Measurements from ENCODE around the gene MRPL17. TPM values are rescaled to one million over a fixed set of nuclear protein-coding genes. Genes with fewer than 3 reads are reported as not detected.

The MRPL17 gene
- total RNA-seq, 1 donor from 2014 or later = 46.5 TPM

- intact Hi-C loops (cut with DNase I) = no loop called here
- ATAC-seq (ENCODE audit: poor library complexity) = no peak
- no peak for DNase-seq
Measured at GRCh38 chr11:6658647-6659046, 24.5 kb downstream of the MRPL17 start.

DNA sequence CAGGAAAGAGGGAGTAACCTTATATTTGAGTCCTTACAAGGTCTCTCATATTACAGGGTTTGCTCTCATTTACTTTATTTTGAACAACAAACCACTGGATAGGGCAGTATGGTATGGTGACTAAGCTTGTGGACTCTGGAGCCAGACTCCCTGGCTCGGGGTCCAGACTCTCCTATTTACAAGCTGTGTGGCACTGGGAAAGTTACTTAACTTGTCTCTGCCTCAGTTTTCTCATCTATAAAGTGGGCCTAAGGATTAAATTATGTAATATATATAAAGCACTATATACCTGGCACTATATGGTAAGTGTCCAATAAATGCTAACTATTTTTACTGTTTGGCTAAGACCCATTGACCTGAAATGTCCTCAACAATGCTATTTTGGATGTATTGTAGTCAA, 25.8 kb downstream of the MRPL17 start:
- DNase-seq (no peak), ATAC-seq (ENCODE audit: poor library complexity) (no peak)
- intact Hi-C loops (cut with DNase I) = no loop called here

DNA sequence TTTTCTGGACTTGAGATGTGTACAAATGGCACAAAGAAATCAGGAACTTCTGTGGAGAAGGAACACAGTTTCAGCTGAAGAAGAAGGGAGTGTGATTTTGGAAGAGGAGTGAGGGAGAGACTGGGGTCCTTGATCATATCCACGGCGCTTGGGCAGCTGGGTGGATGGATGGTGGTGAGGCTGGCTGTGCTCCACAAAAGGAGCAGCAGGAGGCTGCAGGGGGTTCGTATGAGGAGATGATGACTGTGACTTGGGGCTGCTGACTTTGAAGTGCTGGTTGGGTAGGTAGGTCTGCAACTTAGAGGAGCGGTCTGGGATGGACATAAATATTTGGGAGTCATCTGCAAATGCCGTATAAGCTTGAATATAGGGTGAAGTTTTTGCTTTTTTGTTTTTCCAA, 26.2 kb downstream of the MRPL17 start:
- intact Hi-C loops (cut with DNase I) = no loop called here
- no peak for ATAC-seq (ENCODE audit: poor library complexity)
- DNase-seq = no peak

GRCh38 chr11:6656584-6656915, 26.6 kb downstream of the MRPL17 start:
- DNase-seq = no peak
- ATAC-seq (ENCODE audit: poor library complexity) = no peak
- intact Hi-C loops (cut with DNase I) = no loop called here

- peak; percentile 70 for DNase-seq
- intact Hi-C loops (cut with DNase I) = no loop called here
- peak; percentile 51 for ATAC-seq (ENCODE audit: poor library complexity)
Measured at GRCh38 chr11:6655790-6656583, 27.2 kb downstream of the MRPL17 start, which contains the start of gene DCHS1. TSS of gene DCHS1 (minus strand) at chr11:6655809. CDS start at chr11:6641613, 14,196 bp downstream.

DNA sequence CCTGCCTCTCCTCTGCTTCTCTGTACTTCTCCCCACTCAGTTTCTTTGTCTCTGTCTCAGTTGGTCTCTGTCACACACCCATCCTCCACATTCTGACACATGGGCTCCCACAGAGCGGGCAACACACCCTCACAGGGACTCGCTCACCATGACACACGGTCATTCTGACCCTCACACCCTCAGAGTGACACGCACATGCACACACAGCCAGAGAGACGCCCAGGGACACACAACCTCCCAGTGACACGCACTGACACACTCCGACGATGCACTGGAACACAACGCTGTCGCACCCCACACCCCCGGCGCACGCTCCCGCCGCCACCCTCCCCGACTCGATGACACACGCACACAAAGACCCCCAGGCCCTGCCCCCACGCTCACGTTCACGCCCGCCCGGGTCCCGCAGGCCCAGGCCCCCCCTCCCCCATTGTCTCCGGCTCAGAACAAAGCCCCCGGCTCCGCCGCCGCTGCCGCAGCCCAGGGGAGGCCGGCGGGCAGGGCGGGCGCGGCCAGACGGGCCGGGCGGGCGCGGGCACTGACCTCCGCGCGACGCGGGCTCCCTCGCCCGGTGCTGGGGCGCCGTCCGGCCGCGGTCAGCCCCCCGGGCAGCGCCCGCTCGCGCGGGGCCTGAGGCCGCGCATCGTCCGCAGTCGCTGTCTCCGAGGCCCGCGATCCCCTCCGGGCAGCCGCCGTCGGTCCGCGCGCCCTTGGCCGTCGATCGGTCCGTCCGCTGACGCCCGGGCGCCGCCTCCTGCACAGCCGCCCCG, 27.9 kb downstream of the MRPL17 start:
- intact Hi-C loops (cut with DNase I) = no loop called here
- peak; percentile 59 for DNase-seq

GRCh38 chr11:6654281-6655019, 28.7 kb downstream of the MRPL17 start:
- ATAC-seq (ENCODE audit: poor library complexity) (peak; percentile 44), DNase-seq (peak; percentile 65)
- intact Hi-C loops (cut with DNase I) = no loop called here

More for the DNA sequence above, 27.9 kb downstream of the MRPL17 start:
- ATAC-seq (ENCODE audit: poor library complexity) = peak; percentile 69

DNA sequence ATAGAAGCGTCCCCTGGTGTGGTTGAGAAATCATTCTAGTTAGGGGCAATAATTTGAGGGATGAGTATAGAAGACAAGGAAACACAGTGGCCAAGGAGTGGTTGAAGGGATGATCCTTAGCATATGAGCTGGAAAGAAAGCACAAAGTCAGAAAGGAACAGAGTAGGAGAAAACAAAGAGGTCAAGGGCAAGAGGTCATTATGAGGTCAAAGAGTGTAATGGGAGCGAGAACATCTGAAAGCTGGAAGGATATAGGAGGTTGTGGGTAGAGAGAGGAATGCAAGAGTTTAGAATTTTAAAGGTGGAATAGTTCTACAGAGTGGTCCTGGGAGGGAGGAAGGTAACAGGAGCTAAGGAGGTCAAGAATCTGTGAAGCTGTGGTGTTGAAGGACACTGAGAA, 29.5 kb downstream of the MRPL17 start:
- no peak for DNase-seq
- intact Hi-C loops (cut with DNase I) = no loop called here
- ATAC-seq (ENCODE audit: poor library complexity) = no peak

- intact Hi-C loops (cut with DNase I) = no loop called here
- no peak for ATAC-seq (ENCODE audit: poor library complexity)
Measured at GRCh38 chr11:6653097-6653496, 30.0 kb downstream of the MRPL17 start.

DNA sequence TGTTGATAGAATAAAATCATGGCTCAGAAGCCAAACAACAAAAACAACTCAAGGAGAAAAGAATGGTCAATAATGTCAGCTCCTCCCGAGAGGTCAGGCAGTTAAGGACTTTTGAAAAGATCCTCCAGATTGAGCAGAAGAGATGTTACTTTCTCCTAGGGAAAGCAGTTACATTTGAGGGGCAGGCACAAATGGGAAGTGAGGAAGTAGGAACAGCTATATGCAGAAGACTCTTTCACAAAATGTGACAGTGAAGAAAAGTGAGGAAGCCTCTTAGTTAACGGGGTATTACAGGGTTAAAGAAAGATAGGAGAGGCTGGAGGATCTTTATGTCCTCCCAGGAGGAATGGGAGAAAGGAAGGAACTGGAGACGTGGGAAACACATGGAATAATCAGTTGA, 31.0 kb downstream of the MRPL17 start:
- intact Hi-C loops (cut with DNase I) = no loop called here
- ATAC-seq (ENCODE audit: poor library complexity) (no peak), DNase-seq (no peak)

More at GRCh38 chr11:6653097-6653496, 30.0 kb downstream of the MRPL17 start:
- DNase-seq = no peak

DNA sequence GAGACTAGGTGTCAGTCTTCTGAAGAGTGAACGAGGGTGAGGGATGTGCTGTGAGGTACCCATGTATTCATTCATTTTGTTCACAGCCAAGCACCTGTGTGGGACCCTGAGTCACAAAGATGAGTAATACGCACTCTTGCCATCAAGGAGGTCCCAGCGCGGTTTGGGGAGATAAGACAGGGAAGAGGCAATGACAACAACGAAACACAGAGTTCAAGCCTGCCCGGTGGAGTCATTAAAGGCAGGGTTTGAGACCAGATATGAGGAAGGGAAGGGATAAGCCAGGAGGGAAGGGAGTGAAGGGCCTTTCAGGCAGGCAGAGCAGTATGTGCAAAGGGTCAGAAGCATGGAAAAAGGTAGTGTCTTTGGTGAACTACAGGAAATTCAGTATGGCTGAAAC, 32.2 kb downstream of the MRPL17 start:
- ATAC-seq (ENCODE audit: poor library complexity) (no peak), DNase-seq (no peak)
- intact Hi-C loops (cut with DNase I) = no loop called here

- intact Hi-C loops (cut with DNase I) = no loop called here
- ATAC-seq (ENCODE audit: poor library complexity) = no peak
- DNase-seq = no peak
Measured at GRCh38 chr11:6650104-6650503, 33.0 kb downstream of the MRPL17 start.

DNA sequence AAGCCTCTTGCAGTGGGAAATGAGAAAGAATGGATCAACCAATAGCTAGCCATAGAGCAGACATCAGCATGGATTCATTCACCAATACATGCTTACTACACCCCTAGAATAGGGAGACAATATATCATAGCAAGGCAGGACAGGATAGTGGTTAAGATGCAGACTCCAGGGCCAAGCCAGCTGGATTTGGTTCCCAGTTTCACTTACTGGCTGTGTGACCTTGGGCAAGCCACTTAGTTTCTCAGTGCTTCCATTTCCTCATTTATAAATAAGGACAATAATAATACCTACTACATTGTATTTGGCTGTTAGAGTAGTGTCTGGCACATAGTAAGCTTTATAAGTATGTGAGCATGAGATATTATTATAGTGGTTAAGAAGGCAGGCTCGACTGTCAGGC, 34.6 kb downstream of the MRPL17 start:
- DNase-seq = peak; percentile 46
- ATAC-seq (ENCODE audit: poor library complexity) = no peak
- intact Hi-C loops (cut with DNase I) = no loop called here

GRCh38 chr11:6647836-6648235, 35.3 kb downstream of the MRPL17 start:
- intact Hi-C loops (cut with DNase I) = no loop called here
- DNase-seq (no peak), ATAC-seq (ENCODE audit: poor library complexity) (no peak)

GRCh38 chr11:6646918-6647679, 36.0 kb downstream of the MRPL17 start:
- DNase-seq (peak; percentile 73), ATAC-seq (ENCODE audit: poor library complexity) (peak; percentile 47)
- intact Hi-C loops (cut with DNase I) = no loop called here

DNA sequence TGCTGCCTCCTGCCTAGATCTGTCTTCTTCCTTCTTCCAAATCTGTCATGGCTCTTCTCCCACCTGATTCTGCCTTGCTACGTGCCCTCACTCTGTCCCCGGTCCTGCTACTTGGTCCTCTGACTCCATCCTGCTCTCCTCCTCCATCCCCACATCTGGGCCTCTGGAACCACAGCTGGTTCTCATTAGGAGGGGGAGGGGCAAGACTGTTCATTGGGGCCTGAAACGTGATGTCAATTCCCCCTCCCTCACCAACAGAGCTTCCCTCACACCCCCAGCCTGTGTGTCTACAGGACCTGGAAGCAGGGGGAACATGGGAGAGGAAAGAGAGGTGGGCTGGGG, 36.6 kb downstream of the MRPL17 start:
- peak; percentile 63 for ATAC-seq (ENCODE audit: poor library complexity)
- DNase-seq = peak; percentile 47
- intact Hi-C loops (cut with DNase I) = no loop called here

DNA sequence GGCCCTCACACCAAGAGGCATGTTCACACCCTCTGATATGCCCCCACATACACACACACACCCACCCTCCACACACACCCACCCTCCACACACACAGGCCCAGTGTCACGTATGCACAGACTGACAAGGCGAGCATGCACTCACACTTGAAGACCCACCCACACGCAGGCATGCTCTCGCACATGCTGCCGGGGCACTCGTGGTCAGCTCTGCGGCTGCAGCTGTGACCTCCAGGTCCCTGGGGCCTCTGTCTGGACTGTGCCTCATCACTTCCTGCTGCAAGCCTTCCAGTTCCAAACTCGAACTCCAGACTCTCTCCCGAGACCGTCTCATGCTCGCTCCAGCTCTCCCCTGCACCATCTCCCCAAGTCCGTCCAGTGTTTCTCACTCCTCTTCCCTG, 37.1 kb downstream of the MRPL17 start:
- intact Hi-C loops (cut with DNase I) = no loop called here
- DNase-seq = peak; percentile 87
- peak; percentile 77 for ATAC-seq (ENCODE audit: poor library complexity)

GRCh38 chr11:6642957-6643356, 40.2 kb downstream of the MRPL17 start:
- no peak for DNase-seq
- no peak for ATAC-seq (ENCODE audit: poor library complexity)
- intact Hi-C loops (cut with DNase I) = no loop called here
